ENCODE measurements around the gene METTL25.

The METTL25 gene

GRCh38 chr12:82398879-82399278 is 40.5 kb downstream of the METTL25 start:
- DNase-seq (ENCODE audit: insufficient read length, low spot score) (no peak), FAIRE-seq (no peak)

- DNase-seq (ENCODE audit: insufficient read length, low spot score), result no peak
- no peak for FAIRE-seq
These were observed 42.5 kb downstream of the METTL25 start for GRCh38 chr12:82400819-82401218.

GRCh38 chr12:82406651-82407050 is 48.3 kb downstream of the METTL25 start:
- DNase-seq (ENCODE audit: insufficient read length, low spot score) (no peak), FAIRE-seq (no peak)

- DNase-seq (ENCODE audit: insufficient read length, low spot score) (no peak), FAIRE-seq (no peak)
These were observed 49.2 kb downstream of the METTL25 start for GRCh38 chr12:82407481-82407880.

GRCh38 chr12:82408844-82409243 is 50.5 kb downstream of the METTL25 start:
- no peak for DNase-seq (ENCODE audit: insufficient read length, low spot score)
- FAIRE-seq, result no peak

GRCh38 chr12:82411546-82412230 is 53.4 kb downstream of the METTL25 start:
- DNase-seq (ENCODE audit: insufficient read length, low spot score) (no peak), FAIRE-seq (no peak)

- FAIRE-seq (no peak), DNase-seq (ENCODE audit: insufficient read length, low spot score) (no peak)
These were observed 53.9 kb downstream of the METTL25 start for GRCh38 chr12:82412246-82412645.

- DNase-seq (ENCODE audit: insufficient read length, low spot score), result no peak
- FAIRE-seq, result no peak
These were observed 55.7 kb downstream of the METTL25 start for GRCh38 chr12:82414044-82414443.

- FAIRE-seq, result no peak
- DNase-seq (ENCODE audit: insufficient read length, low spot score), result no peak
These were observed 56.6 kb downstream of the METTL25 start for GRCh38 chr12:82414926-82415325.

GRCh38 chr12:82415402-82415801 is 57.1 kb downstream of the METTL25 start:
- DNase-seq (ENCODE audit: insufficient read length, low spot score) (no peak), FAIRE-seq (no peak)

GRCh38 chr12:82425241-82425640 is 66.9 kb downstream of the METTL25 start:
- DNase-seq (ENCODE audit: insufficient read length, low spot score) (no peak), FAIRE-seq (no peak)

- DNase-seq (ENCODE audit: insufficient read length, low spot score) (no peak), FAIRE-seq (no peak)
These were observed 67.8 kb downstream of the METTL25 start for GRCh38 chr12:82426081-82426480.

- DNase-seq (ENCODE audit: insufficient read length, low spot score) (no peak), FAIRE-seq (no peak)
These were observed 68.3 kb downstream of the METTL25 start for GRCh38 chr12:82426586-82426985.

- DNase-seq (ENCODE audit: insufficient read length, low spot score) (no peak), FAIRE-seq (no peak)
These were observed 72.3 kb downstream of the METTL25 start for GRCh38 chr12:82430541-82431145.

- DNase-seq (ENCODE audit: insufficient read length, low spot score) (no peak), FAIRE-seq (no peak)
These were observed 76.1 kb downstream of the METTL25 start for GRCh38 chr12:82434392-82434911.

- no peak for FAIRE-seq
These were observed 78.0 kb downstream of the METTL25 start for GRCh38 chr12:82436354-82436753.

GRCh38 chr12:82437744-82438143 is 79.4 kb downstream of the METTL25 start:
- no peak for FAIRE-seq
- DNase-seq (ENCODE audit: insufficient read length, low spot score), result no peak

More at GRCh38 chr12:82436354-82436753, 78.0 kb downstream of the METTL25 start:
- DNase-seq (ENCODE audit: insufficient read length, low spot score), result no peak

- FAIRE-seq (no peak), DNase-seq (ENCODE audit: insufficient read length, low spot score) (no peak)
These were observed 80.0 kb downstream of the METTL25 start for GRCh38 chr12:82438356-82438755.

GRCh38 chr12:82440885-82441284 is 82.6 kb downstream of the METTL25 start:
- DNase-seq (ENCODE audit: insufficient read length, low spot score), result no peak

GRCh38 chr12:82448911-82449578 is 90.7 kb downstream of the METTL25 start:
- DNase-seq (ENCODE audit: insufficient read length, low spot score) (no peak), FAIRE-seq (no peak)

More at GRCh38 chr12:82440885-82441284, 82.6 kb downstream of the METTL25 start:
- FAIRE-seq, result no peak

- DNase-seq (ENCODE audit: insufficient read length, low spot score) (no peak), FAIRE-seq (no peak)
These were observed 98.3 kb downstream of the METTL25 start for GRCh38 chr12:82456633-82457032.

GRCh38 chr12:82458101-82458500 is 99.8 kb downstream of the METTL25 start:
- FAIRE-seq, result no peak
- no peak for DNase-seq (ENCODE audit: insufficient read length, low spot score)
